ELR (cell line): ENCODE data around the gene FBXW2.
"Not testable (repeated sequence)": the region's sequence is repeated elsewhere in the genome, so short reads cannot be mapped to it uniquely, and the experiment has no call there.

ENCODE experiments used
- DNase-seq: peaks from one replicate; pipeline ENCODE4 v3.0.0-alpha.2; 2015; ENCODE audit warnings: low read depth

Gene FBXW2, protein sequence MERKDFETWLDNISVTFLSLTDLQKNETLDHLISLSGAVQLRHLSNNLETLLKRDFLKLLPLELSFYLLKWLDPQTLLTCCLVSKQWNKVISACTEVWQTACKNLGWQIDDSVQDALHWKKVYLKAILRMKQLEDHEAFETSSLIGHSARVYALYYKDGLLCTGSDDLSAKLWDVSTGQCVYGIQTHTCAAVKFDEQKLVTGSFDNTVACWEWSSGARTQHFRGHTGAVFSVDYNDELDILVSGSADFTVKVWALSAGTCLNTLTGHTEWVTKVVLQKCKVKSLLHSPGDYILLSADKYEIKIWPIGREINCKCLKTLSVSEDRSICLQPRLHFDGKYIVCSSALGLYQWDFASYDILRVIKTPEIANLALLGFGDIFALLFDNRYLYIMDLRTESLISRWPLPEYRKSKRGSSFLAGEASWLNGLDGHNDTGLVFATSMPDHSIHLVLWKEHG

GRCh38 chr9:120792898-120793765 lies at the start of gene FBXW2:
Gene FBXW2 (minus strand): TSS chr9:120793416. CDS start chr9:120788258, 5,158 bp downstream.
- DNase-seq: peak; percentile 93

- DNase-seq: peak; percentile 47
Measured at GRCh38 chr9:120841930-120842684, 48.9 kb upstream of the FBXW2 start.

- peak; percentile 19 for DNase-seq
Measured at GRCh38 chr9:120839146-120839545, 45.9 kb upstream of the FBXW2 start.

- DNase-seq: no peak
Measured at GRCh38 chr9:120837921-120838320, 44.7 kb upstream of the FBXW2 start.

DNA sequence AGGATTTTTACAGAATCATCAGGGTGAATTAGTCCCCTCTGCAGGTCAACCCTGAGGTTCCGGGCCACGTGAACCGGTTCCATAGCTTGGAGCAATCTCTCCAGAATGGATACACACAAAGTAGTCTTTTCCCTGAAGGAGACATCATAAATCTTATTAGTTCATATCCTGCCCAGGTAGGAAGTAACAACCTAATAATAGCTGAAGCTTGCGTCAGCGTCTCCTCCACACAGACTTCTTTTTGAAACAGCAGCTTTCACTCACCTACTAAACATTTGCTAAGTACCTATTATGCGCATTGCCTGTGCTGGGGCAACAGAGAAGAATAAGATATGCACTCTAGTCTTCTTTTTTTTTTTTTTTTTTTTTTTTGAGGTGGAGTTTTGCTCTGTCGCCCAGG lies 40.1 kb upstream of the FBXW2 start:
- DNase-seq: no peak

DNA sequence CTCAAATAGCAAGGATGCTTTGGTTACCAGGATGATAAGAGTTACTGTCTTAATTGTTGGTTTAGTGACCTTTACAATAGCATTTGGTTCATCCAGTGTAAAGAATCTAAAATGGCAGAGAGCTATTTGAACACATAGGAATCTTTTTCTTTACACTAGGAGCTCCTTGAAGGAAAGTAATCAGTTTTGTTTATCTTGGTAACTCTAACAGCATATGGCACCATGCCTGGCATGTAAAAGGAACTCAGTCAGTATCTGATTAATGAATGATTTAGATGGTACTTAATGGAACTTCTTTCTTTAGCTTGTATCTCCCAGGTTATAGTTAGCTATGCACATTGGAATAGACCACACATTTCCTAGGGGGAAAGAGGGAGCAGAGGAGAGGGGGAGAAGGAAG lies 39.6 kb upstream of the FBXW2 start:
- no peak for DNase-seq

DNA sequence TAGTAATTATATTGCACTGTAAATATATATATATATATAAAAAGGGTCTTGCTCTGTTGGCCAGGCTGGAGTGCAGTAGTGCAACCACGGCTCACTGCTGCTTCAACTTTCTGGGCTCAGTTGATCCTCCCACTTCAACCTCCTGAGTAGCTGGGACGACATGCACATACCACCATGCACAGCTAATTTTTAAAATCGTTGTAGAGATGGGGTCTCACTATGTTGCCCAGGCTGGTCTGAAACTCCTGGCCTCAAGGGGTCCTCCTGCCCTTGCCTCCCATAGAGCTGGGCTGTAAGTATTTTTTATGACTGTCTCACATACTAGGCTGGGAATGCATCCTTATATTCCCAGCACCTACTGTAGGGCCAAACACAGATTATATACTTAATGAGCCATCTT lies 37.6 kb upstream of the FBXW2 start:
- DNase-seq: no peak

DNA sequence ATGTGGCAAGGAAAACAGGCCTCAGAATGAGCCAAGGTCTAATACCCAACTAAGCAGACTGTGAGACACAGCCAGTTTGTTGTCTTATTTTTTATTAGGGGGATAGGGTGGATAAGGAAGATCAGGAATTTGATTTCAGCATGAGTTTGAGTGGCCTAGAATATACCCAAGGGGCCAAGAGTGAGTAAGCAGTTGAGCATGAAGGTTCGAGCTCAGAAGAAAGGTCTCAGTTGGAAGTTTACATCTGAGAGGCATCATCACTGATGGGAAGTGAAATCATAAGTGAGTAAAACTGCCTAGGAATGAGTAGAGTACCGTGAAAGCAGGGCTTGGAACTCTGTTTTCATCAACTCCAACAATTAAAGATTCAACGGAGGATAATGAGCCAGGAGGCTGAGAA lies 36.9 kb upstream of the FBXW2 start:
- DNase-seq: peak; percentile 54

GRCh38 chr9:120829650-120830049 lies 36.4 kb upstream of the FBXW2 start:
- DNase-seq: no peak

GRCh38 chr9:120820095-120820494 lies 26.9 kb upstream of the FBXW2 start:
- no peak for DNase-seq

- DNase-seq: no peak
Measured at GRCh38 chr9:120818595-120818994, 25.4 kb upstream of the FBXW2 start.

DNA sequence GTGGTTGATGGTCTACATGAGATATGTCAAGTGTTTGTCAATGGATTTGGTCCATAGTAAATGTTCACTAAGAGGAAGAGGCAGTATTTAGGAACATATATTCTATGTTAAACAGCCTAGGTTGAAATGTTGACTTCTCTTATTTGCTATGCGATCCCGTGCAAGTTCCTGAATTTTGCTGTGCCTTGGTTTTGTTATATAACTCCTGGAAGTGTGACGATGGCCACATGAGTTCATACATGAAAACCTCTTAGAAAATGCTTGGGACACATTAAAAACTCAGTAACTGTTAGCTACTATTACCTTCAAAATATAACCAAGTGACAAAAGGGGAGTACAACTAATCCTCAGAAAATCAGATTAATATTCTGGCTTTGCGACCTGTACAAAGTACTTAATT lies 21.9 kb upstream of the FBXW2 start:
- DNase-seq: no peak

DNA sequence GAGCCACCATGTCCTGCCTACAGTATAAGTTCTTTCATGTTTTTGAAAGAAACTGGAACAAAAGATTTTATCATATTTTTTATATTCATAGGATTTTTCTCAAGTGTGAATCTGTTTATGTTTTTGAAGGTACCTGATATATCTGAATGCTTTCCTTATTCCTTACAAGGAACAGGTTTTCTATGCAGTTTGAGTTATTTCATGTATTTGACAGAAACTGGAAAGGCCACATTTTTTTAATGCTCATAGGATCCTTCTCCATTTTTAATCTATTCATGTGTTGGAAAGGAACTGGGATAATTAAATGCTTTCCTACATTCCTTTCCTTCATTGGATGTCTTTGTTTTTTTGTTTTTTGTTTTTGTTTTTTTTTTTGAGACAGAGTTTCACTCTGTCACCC lies 15.7 kb upstream of the FBXW2 start:
- no peak for DNase-seq

DNA sequence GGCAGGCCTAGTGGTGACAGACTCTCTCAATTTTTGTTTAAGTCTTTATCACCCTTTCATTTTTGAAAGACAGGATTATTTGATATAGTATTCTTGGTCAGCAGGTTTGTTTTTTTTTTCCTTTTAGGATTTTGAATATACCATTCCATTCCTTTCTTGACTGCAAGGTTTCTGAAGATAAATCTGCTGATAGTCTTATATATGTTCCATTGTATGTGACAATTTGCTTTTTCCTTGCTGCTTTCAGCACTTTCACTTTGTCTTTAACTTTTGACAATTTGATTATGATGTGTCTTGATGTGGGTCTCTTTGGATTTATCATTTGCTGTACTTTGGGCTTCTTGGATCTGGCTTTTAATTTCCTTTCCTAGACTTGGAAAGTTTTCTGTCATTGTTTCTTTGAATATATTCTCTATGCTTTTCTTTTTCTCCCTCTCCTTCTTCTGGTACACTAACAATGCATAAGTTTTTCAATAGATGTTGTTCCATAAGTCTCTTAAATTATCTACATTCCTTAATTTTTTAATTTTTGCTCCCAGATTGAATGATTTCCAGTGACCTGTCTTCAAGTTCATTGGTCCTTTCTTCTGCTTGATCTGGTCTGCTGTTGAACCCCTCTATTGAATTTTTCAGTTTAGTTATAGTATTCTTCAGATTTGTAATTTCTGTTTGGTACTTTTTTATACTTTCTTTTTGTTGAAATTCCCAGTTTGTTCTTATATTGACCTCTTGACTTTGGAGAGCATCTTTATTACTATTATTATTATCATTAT lies 14.6 kb upstream of the FBXW2 start:
- no peak for DNase-seq

DNA sequence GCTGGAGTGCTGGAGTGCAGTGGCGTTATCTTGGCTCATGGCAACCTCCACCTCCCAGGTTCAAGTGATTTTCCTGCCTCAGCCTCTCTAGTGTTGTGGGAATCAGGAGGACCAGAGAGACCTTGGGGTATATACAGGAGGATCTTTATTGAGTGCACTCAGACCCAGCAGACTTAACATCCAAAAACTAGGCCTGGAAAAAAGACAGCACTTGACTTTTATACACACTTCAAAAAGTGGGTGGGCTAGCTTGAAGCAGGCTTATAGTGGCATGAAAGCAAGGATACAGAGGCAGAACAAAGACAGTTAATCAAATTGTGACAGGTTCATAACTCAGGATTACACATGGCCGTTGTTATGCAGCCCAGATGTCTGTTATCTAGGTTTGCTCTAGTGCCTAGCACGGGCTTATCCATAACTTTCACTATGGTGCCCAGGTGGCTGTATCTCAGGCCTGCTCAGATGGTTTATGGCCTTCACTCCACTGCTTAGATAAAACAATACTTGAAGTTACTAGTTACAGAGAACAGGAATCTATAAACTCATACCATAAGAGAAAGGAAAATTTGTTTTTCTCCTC lies 11.7 kb upstream of the FBXW2 start:
- DNase-seq: not testable (repeated sequence)

DNA sequence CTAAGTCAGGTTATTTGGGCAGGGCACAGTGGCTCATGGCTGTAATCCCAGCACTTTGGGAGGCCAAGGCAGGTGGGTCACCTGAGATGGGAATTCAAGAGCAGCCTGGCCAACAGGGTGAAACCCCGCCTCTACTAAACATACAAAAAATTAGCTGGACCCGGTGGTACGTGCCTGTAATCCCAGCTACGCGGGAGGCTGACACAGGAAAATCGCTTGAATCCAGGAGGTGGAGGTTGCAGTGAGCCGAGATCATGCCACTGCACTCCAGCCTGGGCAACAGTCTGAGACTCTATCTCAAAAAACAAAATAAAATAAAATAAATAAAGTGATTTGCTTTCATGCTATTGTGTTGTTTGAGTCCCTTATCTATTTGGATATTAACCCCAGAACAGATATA lies 8.2 kb upstream of the FBXW2 start:
- no peak for DNase-seq

DNA sequence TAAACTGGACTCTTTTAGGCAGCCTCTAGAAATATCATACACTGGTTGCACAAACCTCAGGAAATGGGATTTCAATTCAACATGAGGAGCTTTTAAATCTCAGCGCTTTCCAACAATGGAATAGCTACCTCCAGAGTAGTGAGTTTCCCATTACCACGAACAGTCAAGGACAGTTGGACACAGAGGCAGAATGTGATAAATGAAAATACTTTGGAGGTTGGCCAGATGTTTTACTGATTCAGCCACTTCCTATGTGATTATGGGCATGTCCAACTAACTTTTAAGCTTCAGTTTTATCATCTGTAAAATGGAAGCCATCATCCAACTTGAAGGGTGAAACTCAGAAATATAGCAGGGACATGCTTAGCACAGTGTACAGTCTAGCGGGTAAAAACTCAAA lies 2.1 kb downstream of the FBXW2 start:
- no peak for DNase-seq

DNA sequence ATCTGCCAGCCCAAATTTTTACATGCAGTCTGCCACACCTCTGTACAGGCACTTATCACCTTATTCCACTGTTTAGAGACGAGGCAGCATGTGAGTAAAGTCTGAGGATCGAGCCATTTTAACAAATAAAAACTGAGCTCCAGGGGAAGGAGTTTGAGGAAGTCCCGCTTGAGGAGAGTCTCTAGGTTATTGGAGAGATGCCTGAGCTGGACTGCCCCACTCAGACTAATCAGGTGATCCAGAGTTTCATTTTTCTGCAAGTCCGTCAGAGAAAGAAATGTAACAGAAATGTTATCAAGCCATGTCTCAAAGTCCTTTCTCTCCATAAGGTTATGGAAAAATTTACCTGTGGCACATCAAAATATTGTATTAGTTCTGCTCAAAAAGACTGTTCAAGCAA lies 5.3 kb downstream of the FBXW2 start:
- DNase-seq: no peak

- DNase-seq: peak; percentile 18
Measured at GRCh38 chr9:120783602-120784047, 9.6 kb downstream of the FBXW2 start.

- no peak for DNase-seq
Measured at GRCh38 chr9:120781236-120781635, 12.0 kb downstream of the FBXW2 start.

DNA sequence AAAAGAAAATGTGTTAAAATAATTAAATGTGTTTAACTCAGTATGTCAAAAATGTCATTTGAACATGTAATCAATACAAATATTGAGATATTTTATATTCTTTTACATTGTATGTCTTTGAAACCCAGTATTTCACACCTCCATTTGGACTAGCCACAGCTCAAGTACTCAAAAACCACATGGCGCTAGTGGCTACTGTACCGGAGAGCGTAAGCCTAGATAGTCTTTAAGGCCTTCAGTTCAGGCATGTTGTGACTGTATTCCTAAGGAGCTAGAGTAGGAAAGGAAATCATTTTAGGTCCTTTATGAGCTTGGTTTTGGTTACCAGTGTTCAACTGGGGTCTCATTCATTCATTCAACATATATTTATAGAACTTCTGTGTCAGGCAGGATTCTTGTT lies 12.8 kb downstream of the FBXW2 start:
- DNase-seq: no peak
